Ascending aorta (tissue), 2 donors: ENCODE measurements around the gene SSR1. TPM values are rescaled to one million over a fixed set of nuclear protein-coding genes. Genes with fewer than 3 reads are reported as not detected.
"Not testable (repeated sequence)": the region's sequence is repeated elsewhere in the genome, so short reads cannot be mapped to it uniquely, and the experiment has no call there.

ENCODE experiments used
- DNase-seq, 2 donors: peaks; one replicate each; pipeline ENCODE4 v3.0.0-alpha.2; 2019; ENCODE audit warnings: low spot score in 2 of 2
- H3K27ac ChIP-seq, 2 donors: fragments of 200-600 bp; sonication (generic); one replicate each; pipeline ENCODE4 v1.5.1; 2016 to 2017; ENCODE audit warnings: mild to moderate bottlenecking in 1 of 2
- H3K27me3 ChIP-seq: fragments of 200-600 bp; sonication (generic); one replicate; pipeline ENCODE4 v1.5.1; 2017
- H3K36me3 ChIP-seq, 2 donors: fragments of 200-600 bp; sonication (generic); one replicate each; pipeline ENCODE4 v1.5.1; 2016
- H3K4me1 ChIP-seq, 2 donors: fragments of 200-600 bp; sonication (generic); one replicate each; pipeline ENCODE4 v1.5.1; 2016 to 2017; ENCODE audit warnings: mild to moderate bottlenecking in 1 of 2
- H3K4me3 ChIP-seq, 2 donors: fragments of 200-600 bp; sonication (generic); one replicate each; pipeline ENCODE4 v1.5.1; 2016 to 2017; ENCODE audit warnings: mild to moderate bottlenecking in 1 of 2
- H3K9me3 ChIP-seq, 2 donors: fragments of 200-600 bp; sonication (generic); one replicate each; pipeline ENCODE4 v1.5.1; 2016
- CTCF ChIP-seq, 3 experiments: fragments of 200-600 bp in 2 of 3; fragments of 450-650 bp in 1 of 3; sonication (generic) in 2 of 3; IDR thresholded peaks; one replicate each; pipeline ENCODE4 v1.5.1; 2016 to 2019; ENCODE audit warnings: antibody characterized with exemption in 3 of 3, mild to moderate bottlenecking in 1 of 3, moderate library complexity in 1 of 3
- intact Hi-C: fragments of 100-400 bp; cut with DNase I; formaldehyde crosslinking; loops from one replicate; pipeline ENCODE4 v1.15.1; 2023
- total RNA-seq: library from RNA; depleted of rRNA; stranded (reverse); fragments of >200 nt; gene quantifications from one replicate; pipeline ENCODE4 v1.1.0, GENCODE V29; 2016

Gene SSR1
- total RNA-seq, 1 donor from 2014 or later: 46.4 TPM

GRCh38 chr6:7317538-7317937, 4.5 kb upstream of the SSR1 start:
- H3K4me1 ChIP-seq: peaks cover 0 to 5% of the 10 kb centered on the region in 2 donors
- no peaks in the 10 kb centered on the region for H3K36me3 ChIP-seq
- no peak overlapping the region for H3K27ac ChIP-seq
- TF ChIP-seq CTCF (IDR thresholded peaks at IDR 0.05): no peak
- intact Hi-C loops: loop anchor here (10.0 kb wide), 1 partner anchor 747 kb away; the partner anchor contains the start of gene BLOC1S5
- no peaks in the 10 kb centered on the region for H3K9me3 ChIP-seq
- no peaks in the 10 kb centered on the region for H3K27me3 ChIP-seq
- DNase-seq: no peak
- no peak overlapping the region for H3K4me3 ChIP-seq

- intact Hi-C loops: loop anchor here (10.0 kb wide), 1 partner anchor 748 kb away; the partner anchor contains the start of gene BLOC1S5
- no peak for TF ChIP-seq CTCF (IDR thresholded peaks at IDR 0.05)
- H3K36me3 ChIP-seq: no peaks in the 10 kb centered on the region
These were observed 3.9 kb upstream of the SSR1 start for GRCh38 chr6:7316658-7317533.

GRCh38 chr6:7315948-7316365, 3.0 kb upstream of the SSR1 start:
- H3K4me1 ChIP-seq: peaks cover 4 to 15% of the 10 kb centered on the region in 2 donors
- no peaks in the 10 kb centered on the region for H3K36me3 ChIP-seq
- no peak for TF ChIP-seq CTCF (IDR thresholded peaks at IDR 0.05)
- no peak overlapping the region for H3K4me3 ChIP-seq
- DNase-seq: no peak
- intact Hi-C loops: loop anchor here (10.0 kb wide), 1 partner anchor 749 kb away; the partner anchor contains the start of gene BLOC1S5
- no peaks in the 10 kb centered on the region for H3K9me3 ChIP-seq
- no peak overlapping the region for H3K27ac ChIP-seq
- no peaks in the 10 kb centered on the region for H3K27me3 ChIP-seq

More at GRCh38 chr6:7316658-7317533, 3.9 kb upstream of the SSR1 start:
- no peak for DNase-seq
- Histone ChIP-seq H3K9me3 (no peaks in the 10 kb centered on the region), H3K4me3 (no peak overlapping the region), H3K27ac (no peak overlapping the region), H3K27me3 (no peaks in the 10 kb centered on the region), H3K4me1 (peaks cover 2 to 5% of the 10 kb centered on the region in 2 donors)

GRCh38 chr6:7315087-7315947, 2.3 kb upstream of the SSR1 start:
- intact Hi-C loops: loop anchor here (10.0 kb wide), 1 partner anchor 749 kb away; the partner anchor contains the start of gene BLOC1S5
- H3K36me3 ChIP-seq, H3K9me3 ChIP-seq: not testable (repeated sequence)

GRCh38 chr6:7314414-7314813, 1.4 kb upstream of the SSR1 start:
- no peak for TF ChIP-seq CTCF (IDR thresholded peaks at IDR 0.05)
- H3K9me3 ChIP-seq: no peaks in the 10 kb centered on the region
- H3K27me3 ChIP-seq: no peaks in the 10 kb centered on the region
- H3K4me1 ChIP-seq: peaks cover 4 to 20% of the 10 kb centered on the region in 2 donors
- no peak overlapping the region for H3K4me3 ChIP-seq
- H3K27ac ChIP-seq: no peak overlapping the region
- H3K36me3 ChIP-seq: peaks cover 2 to 4% of the 10 kb centered on the region in 2 donors
- no peak for DNase-seq
- intact Hi-C loops: loop anchor here (10.0 kb wide), 1 partner anchor 750 kb away; the partner anchor contains the start of gene BLOC1S5

More at GRCh38 chr6:7315087-7315947, 2.3 kb upstream of the SSR1 start:
- H3K27me3 ChIP-seq, DNase-seq, H3K27ac ChIP-seq, H3K4me3 ChIP-seq: not testable (repeated sequence)
- peaks cover 4 to 20% of the 10 kb centered on the region in 2 donors for H3K4me1 ChIP-seq
